ENCODE measurements around the gene SYT12. TPM values are rescaled to one million over a fixed set of nuclear protein-coding genes. Genes with fewer than 3 reads are reported as not detected.

SYT12 gene
- total RNA-seq, 6 experiments from 2014 or later, result 1.8 to 35.3 (median 14.2) TPM

DNA sequence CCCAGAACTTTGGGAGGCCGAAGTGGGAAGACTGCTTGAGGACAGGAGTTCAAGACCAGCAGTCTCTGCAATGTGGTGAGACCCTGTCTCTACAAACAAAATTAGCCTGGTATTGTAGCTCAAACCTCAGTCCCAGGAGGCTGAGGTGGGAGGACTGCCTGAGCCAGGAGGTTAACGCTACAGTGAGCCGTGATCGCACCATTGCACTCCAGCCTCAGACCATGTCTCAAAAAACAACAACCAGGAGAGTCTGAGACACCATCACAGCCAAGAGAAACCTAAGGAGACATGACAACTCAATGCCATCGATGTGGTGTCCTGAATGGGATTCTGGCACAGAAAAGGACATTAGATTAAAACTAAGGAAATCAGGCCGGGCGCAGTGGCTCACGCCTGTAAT, 67.8 kb downstream of the SYT12 start:
- Histone ChIP-seq H3K4me3 (no peak overlapping the region), H3K27ac (no peak overlapping the region), H3K36me3 (no peaks in the 10 kb centered on the region), H3K4me1 (peaks cover 0 to 7% (median 0%) of the 10 kb centered on the region in 4 donors), H3K9me3 (no peaks in the 10 kb centered on the region), H3K27me3 (no peaks in the 10 kb centered on the region)
- 98% methylated on average over 3 of the region's 8 CpGs for WGBS (ENCODE audit: insufficient coverage, low coverage, low lambda C conversion rate, missing lambda C conversion rate)
- no peak for DNase-seq
- intact Hi-C loops (cut with DNase I), result loop anchor here in 1 of 2 donors (10.0 kb wide), 1 partner anchor 64 kb away; no protein-coding TSS in a partner anchor
- ATAC-seq, result no peak
- TF ChIP-seq POLR2A (IDR thresholded peaks at IDR 0.05), result no peak
- TF ChIP-seq, protein P1, sequence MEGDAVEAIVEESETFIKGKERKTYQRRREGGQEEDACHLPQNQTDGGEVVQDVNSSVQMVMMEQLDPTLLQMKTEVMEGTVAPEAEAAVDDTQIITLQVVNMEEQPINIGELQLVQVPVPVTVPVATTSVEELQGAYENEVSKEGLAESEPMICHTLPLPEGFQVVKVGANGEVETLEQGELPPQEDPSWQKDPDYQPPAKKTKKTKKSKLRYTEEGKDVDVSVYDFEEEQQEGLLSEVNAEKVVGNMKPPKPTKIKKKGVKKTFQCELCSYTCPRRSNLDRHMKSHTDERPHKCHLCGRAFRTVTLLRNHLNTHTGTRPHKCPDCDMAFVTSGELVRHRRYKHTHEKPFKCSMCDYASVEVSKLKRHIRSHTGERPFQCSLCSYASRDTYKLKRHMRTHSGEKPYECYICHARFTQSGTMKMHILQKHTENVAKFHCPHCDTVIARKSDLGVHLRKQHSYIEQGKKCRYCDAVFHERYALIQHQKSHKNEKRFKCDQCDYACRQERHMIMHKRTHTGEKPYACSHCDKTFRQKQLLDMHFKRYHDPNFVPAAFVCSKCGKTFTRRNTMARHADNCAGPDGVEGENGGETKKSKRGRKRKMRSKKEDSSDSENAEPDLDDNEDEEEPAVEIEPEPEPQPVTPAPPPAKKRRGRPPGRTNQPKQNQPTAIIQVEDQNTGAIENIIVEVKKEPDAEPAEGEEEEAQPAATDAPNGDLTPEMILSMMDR (IDR thresholded peaks at IDR 0.05), result no peak

GRCh38 chr11:67095214-67095507, 72.2 kb downstream of the SYT12 start:
- Histone ChIP-seq H3K36me3 (no peaks in the 10 kb centered on the region), H3K27me3 (no peaks in the 10 kb centered on the region), H3K27ac (no peak overlapping the region), H3K4me1 (peaks cover 0 to 7% (median 0%) of the 10 kb centered on the region in 4 donors), H3K9me3 (no peaks in the 10 kb centered on the region), H3K4me3 (no peak overlapping the region)
- ATAC-seq (peak in 3 of 4 donors; percentile 10 to 17 (median 15)), DNase-seq (no peak)
- intact Hi-C loops (cut with DNase I), result loop anchor here in 1 of 2 donors (10.0 kb wide), 1 partner anchor 60 kb away; no protein-coding TSS in a partner anchor
- no CpG with 5 or more reads among the region's 1 CpG for WGBS (ENCODE audit: insufficient coverage, low coverage, low lambda C conversion rate, missing lambda C conversion rate)
- no peak for TF ChIP-seq POLR2A (IDR thresholded peaks at IDR 0.05)
- TF ChIP-seq, protein P1 (IDR thresholded peaks at IDR 0.05), result no peak

- H3K4me3 ChIP-seq, result no peak overlapping the region
- TF ChIP-seq, protein P1 (IDR thresholded peaks at IDR 0.05), result no peak
- TF ChIP-seq POLR2A (IDR thresholded peaks at IDR 0.05), result no peak
- H3K4me1 ChIP-seq, result peaks cover 0 to 7% (median 0%) of the 10 kb centered on the region in 4 donors
- DNase-seq, result no peak
- H3K27ac ChIP-seq, result no peak overlapping the region
- intact Hi-C loops (cut with DNase I), result loop anchor here in 1 of 2 donors (10.0 kb wide), 1 partner anchor 56 kb away; no protein-coding TSS in a partner anchor
- no peaks in the 10 kb centered on the region for H3K27me3 ChIP-seq
- WGBS (ENCODE audit: insufficient coverage, low coverage, low lambda C conversion rate, missing lambda C conversion rate), result 71% methylated on average over 5 of the region's 6 CpGs
- no peaks in the 10 kb centered on the region for H3K9me3 ChIP-seq
- ATAC-seq, result no peak
- H3K36me3 ChIP-seq, result no peaks in the 10 kb centered on the region
These were observed 76.0 kb downstream of the SYT12 start for GRCh38 chr11:67098799-67099429.

GRCh38 chr11:67099831-67100324, 76.9 kb downstream of the SYT12 start:
- DNase-seq, result no peak
- H3K4me3 ChIP-seq, result no peak overlapping the region
- H3K4me1 ChIP-seq, result peaks cover 0 to 3% (median 0%) of the 10 kb centered on the region in 4 donors
- no peak overlapping the region for H3K27ac ChIP-seq
- TF ChIP-seq POLR2A (IDR thresholded peaks at IDR 0.05), result no peak
- TF ChIP-seq, protein P1 (IDR thresholded peaks at IDR 0.05), result no peak
- 92% methylated on average over 5 of the region's 6 CpGs for WGBS (ENCODE audit: insufficient coverage, low coverage, low lambda C conversion rate, missing lambda C conversion rate)
- intact Hi-C loops (cut with DNase I), result loop anchor here in 1 of 2 donors (10.0 kb wide), 1 partner anchor 55 kb away; no protein-coding TSS in a partner anchor
- no peaks in the 10 kb centered on the region for H3K27me3 ChIP-seq
- ATAC-seq, result peak in 1 of 4 donors; percentile 19
- H3K9me3 ChIP-seq, result no peaks in the 10 kb centered on the region
- no peaks in the 10 kb centered on the region for H3K36me3 ChIP-seq

Small RNA genes lying within 50 kb of the gene (microRNA-seq; reads per million reads assigned to microRNA genes)
- 0 reads per million in 2 donors for gene MIR6860

Other genes with a start within 250 kb of the SYT12 start
- gene RCE1, start 179.7 kb upstream of the SYT12 start, total RNA-seq, result 1 to 10 TPM; 3.1 to 7.7 (median 4.5) TPM
- 1 to 10 TPM in 3 of 6 experiments, under 1 TPM in 3; 0.48 to 4.7 (median 1.1) TPM for gene LRFN4, start 166.1 kb upstream of the SYT12 start, total RNA-seq
- 100 to 1,000 TPM; 265 to 457 (median 317) TPM for gene PC, start 64.8 kb upstream of the SYT12 start, total RNA-seq
- gene C11orf86, start 47.8 kb upstream of the SYT12 start, total RNA-seq, result not detected
- gene RHOD, start 33.7 kb downstream of the SYT12 start, total RNA-seq, result 100 to 1,000 TPM in 1 of 6 experiments, 10 to 100 TPM in 5; 17.8 to 106 (median 47.3) TPM
- 10 to 100 TPM; 23.8 to 37.1 (median 33.4) TPM for gene KDM2A, start 96.1 kb downstream of the SYT12 start, total RNA-seq
- 10 to 100 TPM; 24.5 to 43.9 (median 28.5) TPM for gene GRK2, start 243.3 kb downstream of the SYT12 start, total RNA-seq